Pons (tissue), 1 donor: Measurements from ENCODE around the gene ENOX1.
"Not testable (repeated sequence)": the region's sequence is repeated elsewhere in the genome, so short reads cannot be mapped to it uniquely, and the experiment has no call there.

Source experiments
- DNase-seq: peaks from one replicate; pipeline ENCODE4 v3.0.0-alpha.2; 2016; ENCODE audit warnings: low spot score

The ENOX1 gene

GRCh38 chr13:43356567-43356966, 430.2 kb downstream of the ENOX1 start:
- DNase-seq: no peak

DNA sequence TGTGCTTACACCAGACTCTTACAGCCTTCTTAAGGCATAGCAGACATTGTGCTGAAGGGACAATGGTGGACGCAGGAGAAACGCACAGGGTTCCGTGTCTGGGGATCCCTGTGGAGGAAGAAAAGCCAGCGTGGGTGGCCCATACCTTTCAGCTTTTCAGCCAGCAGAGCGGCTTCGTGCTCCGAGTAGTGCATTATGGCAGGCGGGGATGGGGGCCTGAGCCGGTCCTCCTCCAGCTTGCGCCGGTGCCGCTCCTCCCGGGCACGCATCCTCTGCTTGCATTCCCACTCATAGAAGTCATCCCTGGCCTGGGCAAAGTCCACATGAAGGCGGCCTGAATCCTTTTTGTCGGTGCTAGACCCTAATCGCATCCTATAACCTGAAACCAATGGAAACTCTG, 431.0 kb downstream of the ENOX1 start:
- DNase-seq: no peak

GRCh38 chr13:43354153-43354945, 432.4 kb downstream of the ENOX1 start:
- DNase-seq: no peak

GRCh38 chr13:43353631-43354030, 433.1 kb downstream of the ENOX1 start:
- DNase-seq: no peak

GRCh38 chr13:43351612-43352011, 435.2 kb downstream of the ENOX1 start:
- DNase-seq: not testable (repeated sequence)

- DNase-seq: no peak
Observed at GRCh38 chr13:43348397-43348796, 438.4 kb downstream of the ENOX1 start.

DNA sequence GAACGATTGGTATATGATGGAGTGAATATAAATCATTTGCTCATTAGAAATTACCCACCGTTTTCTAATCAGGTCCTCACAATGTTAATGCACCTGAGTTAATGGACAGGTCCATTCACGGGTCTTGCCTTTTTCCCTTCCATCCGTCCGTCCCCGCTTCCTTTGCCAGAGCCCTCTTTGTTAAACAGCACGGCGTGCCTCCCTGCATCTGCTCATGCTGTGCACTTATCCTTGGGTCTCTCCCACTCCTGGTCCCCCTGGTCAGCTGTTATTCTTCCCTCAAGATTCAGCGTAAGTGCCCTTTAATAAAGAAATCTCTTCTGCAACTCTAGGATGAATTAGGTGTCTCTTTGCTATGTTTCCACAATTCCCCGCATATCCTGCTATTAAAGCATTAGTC, 438.9 kb downstream of the ENOX1 start:
- no peak for DNase-seq

GRCh38 chr13:43346427-43346826, 440.3 kb downstream of the ENOX1 start:
- no peak for DNase-seq

GRCh38 chr13:43343645-43344044, 443.1 kb downstream of the ENOX1 start:
- DNase-seq: no peak

DNA sequence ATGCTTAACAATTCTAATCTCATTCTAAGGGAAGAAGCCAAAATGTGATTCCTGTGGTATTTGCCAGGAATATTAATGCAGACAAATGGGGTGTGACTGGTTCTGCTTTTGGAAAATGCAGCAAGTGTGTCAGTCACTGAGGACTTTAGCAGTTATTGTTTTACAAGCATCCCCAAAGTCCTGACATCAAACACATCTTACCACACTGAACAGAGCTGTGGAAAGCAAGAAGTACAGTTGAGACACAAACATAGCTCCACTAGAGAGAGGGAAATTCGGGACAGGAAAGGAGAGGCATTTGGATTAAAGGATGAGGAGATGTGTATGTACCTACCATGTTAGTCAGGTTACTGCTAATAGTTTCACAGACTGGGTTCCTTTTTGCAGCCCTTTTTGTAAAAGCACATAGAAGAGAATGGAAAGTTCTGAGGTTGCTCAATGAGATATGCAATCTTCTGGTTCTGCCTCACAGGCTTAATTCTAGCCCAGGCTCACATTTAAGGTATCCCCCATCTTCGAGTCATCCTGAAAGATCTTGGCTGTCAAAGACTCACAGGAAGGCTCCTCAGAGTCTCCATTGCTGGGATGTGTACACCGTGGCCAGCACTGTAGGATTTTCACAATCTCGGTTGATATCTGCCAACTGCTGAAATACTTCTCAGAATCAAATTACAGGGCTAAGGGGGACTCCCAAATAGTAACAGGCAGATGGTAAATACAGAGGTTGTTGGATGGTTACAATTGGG, 446.8 kb downstream of the ENOX1 start:
- no peak for DNase-seq

DNA sequence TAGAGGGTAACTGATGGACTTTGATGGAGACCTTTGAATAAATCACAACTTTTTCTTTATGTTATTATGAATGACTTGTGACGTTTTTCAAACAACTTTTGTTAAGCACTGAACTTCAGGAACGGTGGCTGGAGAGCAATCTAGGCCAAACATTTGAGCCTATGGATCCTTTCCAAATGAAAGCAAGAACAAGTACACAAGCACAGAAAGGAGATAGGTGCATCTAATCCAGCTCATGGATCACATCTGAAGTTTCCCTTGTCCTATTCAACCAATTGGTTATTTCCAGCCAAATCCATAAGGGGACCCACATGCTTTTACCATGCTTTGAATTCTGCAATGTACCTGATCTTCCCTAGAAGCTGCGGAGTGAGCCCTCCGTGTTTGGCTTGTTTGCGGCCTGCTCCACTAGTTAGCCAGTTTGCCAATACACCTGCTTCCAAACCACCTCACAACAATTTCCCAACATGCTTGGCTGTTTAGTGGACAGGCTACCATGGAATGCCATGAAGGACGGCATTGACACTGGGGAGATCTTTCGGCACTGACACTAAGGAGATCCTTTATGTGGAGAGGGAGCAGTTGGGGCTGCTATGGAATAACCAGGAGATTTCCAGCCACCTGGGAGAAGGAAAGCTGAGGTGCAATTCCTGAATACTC, 447.5 kb downstream of the ENOX1 start:
- DNase-seq: no peak

DNA sequence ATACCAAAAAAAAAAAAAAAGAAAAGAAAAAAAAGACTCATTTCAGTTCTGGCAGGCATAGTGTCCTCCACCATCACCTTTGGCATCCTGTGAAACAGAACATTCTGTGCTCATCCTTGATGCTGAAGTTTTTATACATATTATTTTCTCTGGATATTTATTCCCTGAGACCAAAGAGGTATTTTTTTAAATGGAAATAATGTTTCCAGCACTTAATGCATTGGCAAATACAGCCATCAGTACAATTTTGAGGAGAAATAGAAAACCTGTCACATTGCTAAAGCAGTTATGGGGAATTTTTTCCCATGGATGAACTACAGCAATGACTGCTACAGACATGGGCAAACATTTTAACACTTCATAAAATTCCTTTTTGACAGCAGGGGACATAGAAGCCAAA, 451.0 kb downstream of the ENOX1 start:
- DNase-seq: no peak

DNA sequence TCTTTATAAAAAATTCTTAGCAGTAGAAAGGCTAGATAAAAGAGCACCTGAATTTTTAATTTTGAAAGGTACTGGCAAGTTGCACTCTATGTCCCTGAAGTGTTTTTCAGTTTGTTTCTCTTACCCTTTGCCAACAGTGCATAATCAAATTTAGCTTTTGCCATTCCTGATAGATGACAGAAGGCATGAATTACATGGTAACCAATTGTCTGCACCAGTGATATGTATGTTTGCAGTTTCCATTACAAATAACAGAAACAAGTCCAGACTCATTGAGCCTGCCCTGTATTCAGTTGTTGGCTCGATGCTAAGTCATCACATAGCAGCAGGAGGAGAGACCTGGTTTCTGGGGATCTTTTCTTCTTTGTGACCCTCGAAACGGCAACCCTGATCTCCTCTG, 453.6 kb downstream of the ENOX1 start:
- DNase-seq: no peak

DNA sequence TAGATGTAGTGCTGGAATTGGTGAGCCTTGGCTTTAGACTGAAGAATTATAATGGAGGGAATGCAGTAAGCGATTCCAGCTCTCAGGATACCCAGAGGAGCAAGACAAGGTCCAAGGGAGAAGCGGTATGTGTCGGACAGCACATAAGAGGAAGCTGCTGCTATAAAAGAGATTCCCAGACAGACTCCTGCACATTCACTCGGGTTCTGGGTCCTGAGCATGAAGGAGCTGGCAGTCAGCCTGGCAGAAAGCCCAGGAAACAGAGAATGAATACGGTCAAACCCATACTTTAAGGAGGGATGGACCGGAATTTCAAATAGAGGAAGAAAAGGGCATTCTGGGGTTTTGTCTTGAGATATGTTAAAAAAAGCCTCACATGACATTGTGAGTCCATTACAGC, 455.1 kb downstream of the ENOX1 start:
- peak; percentile 87 for DNase-seq

DNA sequence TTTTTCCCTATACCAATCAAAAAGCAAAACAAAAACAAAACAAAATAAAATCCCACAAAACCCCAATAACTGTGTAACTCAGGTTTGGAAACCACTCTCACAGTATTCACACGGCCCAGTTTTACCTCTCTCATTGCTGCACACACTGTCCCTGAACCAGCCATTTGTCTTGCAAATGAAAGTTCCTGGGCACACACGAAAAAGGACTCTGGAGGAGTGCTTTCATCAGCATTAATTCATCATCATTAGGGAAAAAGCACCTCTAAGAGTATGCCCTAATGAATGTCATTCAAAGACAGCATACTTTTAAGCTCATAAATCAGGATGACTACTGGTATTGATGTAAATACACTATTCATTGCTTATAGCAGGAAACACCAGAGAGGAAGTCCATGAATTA, 457.1 kb downstream of the ENOX1 start:
- DNase-seq: no peak

GRCh38 chr13:43328907-43329306, 457.9 kb downstream of the ENOX1 start:
- no peak for DNase-seq

DNA sequence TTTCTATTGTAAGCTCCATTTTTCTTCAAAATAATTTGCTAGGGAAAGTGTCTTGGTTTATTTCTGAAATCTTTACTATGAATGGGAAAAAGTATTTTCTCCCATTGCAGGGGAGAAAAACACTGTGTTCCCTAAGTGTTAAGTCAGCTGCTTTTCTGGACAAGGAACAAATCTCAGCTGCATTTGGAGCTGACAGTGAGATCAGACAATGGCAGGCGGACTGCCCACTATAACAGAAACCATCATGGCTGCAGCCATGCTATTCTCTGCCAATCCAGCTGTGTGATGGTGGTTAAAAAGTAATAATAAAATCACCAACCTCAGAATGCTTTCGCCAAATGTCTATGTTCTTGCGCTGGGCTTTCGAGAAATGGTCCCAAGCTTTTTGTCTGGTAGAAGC, 460.7 kb downstream of the ENOX1 start:
- peak; percentile 86 for DNase-seq

- peak; percentile 35 for DNase-seq
Observed at GRCh38 chr13:43325636-43326035, 461.1 kb downstream of the ENOX1 start.

- no peak for DNase-seq
Observed at GRCh38 chr13:43324129-43324528, 462.6 kb downstream of the ENOX1 start.

- no peak for DNase-seq
Observed at GRCh38 chr13:43319617-43320444, 466.9 kb downstream of the ENOX1 start.

GRCh38 chr13:43316946-43317353, 469.8 kb downstream of the ENOX1 start:
- DNase-seq: peak; percentile 81

DNA sequence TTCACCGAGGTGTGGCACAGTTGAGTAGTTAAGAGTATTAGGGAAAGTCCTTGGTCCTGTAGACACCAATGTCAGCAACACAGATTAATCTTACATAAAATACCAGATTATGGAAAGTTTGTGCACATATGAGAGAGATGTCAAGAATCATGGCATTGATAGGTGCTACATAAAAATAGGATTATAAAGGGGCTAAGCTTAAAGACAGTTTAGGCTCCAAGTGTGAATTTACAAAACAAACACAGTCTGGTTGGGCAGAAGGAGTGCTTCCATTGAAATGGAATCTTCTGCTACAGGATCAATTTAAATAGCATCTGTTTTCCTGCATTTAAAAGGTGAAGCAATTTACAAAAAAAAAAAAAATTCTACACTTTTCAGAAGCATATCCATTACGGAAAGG, 470.5 kb downstream of the ENOX1 start:
- no peak for DNase-seq
